IMR-90 (cell line): ENCODE results near the gene CDC34. TPM values are rescaled to one million over a fixed set of nuclear protein-coding genes. Genes with fewer than 3 reads are reported as not detected.

Experiments used
- ATAC-seq: fragments of 200-7000 bp; cut with Tn5 transposase; 2 replicates; pipeline ENCODE4 v1.9.1; 2020; ENCODE audit warnings: low read depth, mild to moderate bottlenecking, moderate library complexity
- BruUV-seq: library from RNA; stranded (reverse); fragments of 400-500 nt; replicated peaks from 2 replicates; lab custom pipeline; 2021; lab: Mats Ljungman, UMichigan
- CTCF ChIA-PET: fragments of 300-600 bp; formaldehyde crosslinking; extraction: SDS; loops from one replicate; lab custom pipeline; 2021; ENCODE audit warnings: antibody characterized with exemption; lab: Yijun Ruan, JAX
- POLR2A ChIA-PET: fragments of 300-600 bp; sonication (Branson Sonifier 250); formaldehyde crosslinking; loops from one replicate; lab custom pipeline; 2022; ENCODE audit warnings: antibody characterized with exemption; ENCODE audit not compliant: unreplicated experiment; lab: Charles Lee
- DNase-seq: peaks from one replicate; pipeline ENCODE4 v3.0.0; 2013
- H2AFZ ChIP-seq: replicated peaks from 2 replicates; pipeline ENCODE3; 2013; ENCODE audit warnings: low read length, mild to moderate bottlenecking; ENCODE audit not compliant: poor library complexity
- H2AK5ac ChIP-seq: 2 replicates; pipeline ENCODE4 v1.6.1; 2013; ENCODE audit warnings: low read depth, low read length, inconsistent platforms
- H2AK9ac ChIP-seq: replicated peaks from 2 replicates; pipeline ENCODE3; 2013; ENCODE audit warnings: mild to moderate bottlenecking, low read depth, low read length, moderate library complexity; ENCODE audit not compliant: poor library complexity
- H2BK120ac ChIP-seq: 2 replicates; pipeline ENCODE4 v1.6.1; 2013; ENCODE audit warnings: low read depth, low read length, inconsistent platforms
- H2BK15ac ChIP-seq: 3 replicates; pipeline ENCODE4 v1.6.1; 2013; ENCODE audit warnings: low read depth, low read length, inconsistent platforms
- H2BK20ac ChIP-seq: 2 replicates; pipeline ENCODE4 v1.6.1; 2013; ENCODE audit warnings: low read depth, mild to moderate bottlenecking, inconsistent platforms, low read length, moderate library complexity
- H2BK5ac ChIP-seq: 2 replicates; pipeline ENCODE4 v1.6.1; 2013; ENCODE audit warnings: mild to moderate bottlenecking, low read depth, low read length, inconsistent platforms; ENCODE audit not compliant: poor library complexity, severe bottlenecking
- H3K14ac ChIP-seq: replicated peaks from 2 replicates; pipeline ENCODE4 v1.6.1; 2013; ENCODE audit warnings: low read depth, low read length, inconsistent platforms
- H3K18ac ChIP-seq: 2 replicates; pipeline ENCODE4 v1.6.1; 2013; ENCODE audit warnings: low read depth, low read length, control low read depth
- H3K23ac ChIP-seq: 2 replicates; pipeline ENCODE4 v1.6.1; 2013; ENCODE audit warnings: low read depth, low read length, inconsistent platforms
- H3K27ac ChIP-seq: 2 replicates; pipeline ENCODE4 v1.5.1; 2013; ENCODE audit warnings: mild to moderate bottlenecking, control low read depth, low read length; ENCODE audit not compliant: insufficient read depth
- H3K27me3 ChIP-seq: 2 replicates; pipeline ENCODE4 v1.6.1; 2013; ENCODE audit warnings: low read length; ENCODE audit not compliant: control insufficient read depth, insufficient read depth
- H3K36me3 ChIP-seq: 2 replicates; pipeline ENCODE4 v1.6.1; 2013; ENCODE audit warnings: low read length, mixed read lengths; ENCODE audit not compliant: control insufficient read depth, insufficient read depth
- H3K4ac ChIP-seq: 2 replicates; pipeline ENCODE4 v1.6.1; 2013; ENCODE audit warnings: low read depth, low read length, inconsistent platforms
- H3K4me1 ChIP-seq: 2 replicates; pipeline ENCODE4 v1.6.1; 2013; ENCODE audit warnings: low read length, mixed read lengths; ENCODE audit not compliant: control insufficient read depth, insufficient read depth
- H3K4me2 ChIP-seq: 2 replicates; pipeline ENCODE4 v1.6.1; 2013; ENCODE audit warnings: low read depth, mild to moderate bottlenecking, control low read depth, low read length, moderate library complexity
- H3K4me3 ChIP-seq: 2 replicates; pipeline ENCODE4 v1.5.1; 2013; ENCODE audit warnings: low read depth, mild to moderate bottlenecking, control low read depth, low read length, moderate library complexity; ENCODE audit not compliant: insufficient read depth
- H3K56ac ChIP-seq: 2 replicates; pipeline ENCODE4 v1.6.1; 2013; ENCODE audit warnings: low read length, inconsistent platforms; ENCODE audit not compliant: insufficient read depth; ENCODE audit errors: extremely low read depth
- H3K79me1 ChIP-seq, 2 experiments: 2 replicates each; pipeline ENCODE4 v1.6.1; 2013; ENCODE audit warnings: low read length in 2 of 2, inconsistent platforms in 1 of 2, low read depth in 1 of 2
- H3K9ac ChIP-seq: 2 replicates; pipeline ENCODE4 v1.6.1; 2013; ENCODE audit warnings: low read depth, low read length, control low read depth
- H3K9me1 ChIP-seq: 2 replicates; pipeline ENCODE4 v1.6.1; 2013; ENCODE audit warnings: low read length, inconsistent platforms; ENCODE audit not compliant: insufficient read depth
- H3K9me3 ChIP-seq: 2 replicates; pipeline ENCODE4 v1.6.1; 2013; ENCODE audit warnings: low read length; ENCODE audit not compliant: control insufficient read depth, insufficient read depth
- H4K20me1 ChIP-seq: 2 replicates; pipeline ENCODE4 v1.6.1; 2013; ENCODE audit warnings: low read length, inconsistent platforms; ENCODE audit not compliant: insufficient read depth
- H4K5ac ChIP-seq: 2 replicates; pipeline ENCODE4 v1.6.1; 2013; ENCODE audit warnings: mild to moderate bottlenecking, low read depth, low read length, control low read depth
- H4K8ac ChIP-seq, 2 experiments: 2 replicates each; pipeline ENCODE4 v1.6.1; 2013; ENCODE audit warnings: low read depth in 2 of 2, low read length in 2 of 2, control low read depth in 1 of 2, inconsistent platforms in 1 of 2
- H4K91ac ChIP-seq: 2 replicates; pipeline ENCODE4 v1.6.1; 2013; ENCODE audit warnings: low read depth, low read length, inconsistent platforms; ENCODE audit not compliant: insufficient read depth
- BHLHE40 ChIP-seq: fragments of 150-350 bp; IDR thresholded peaks from 2 replicates; pipeline ENCODE4 v1.6.1; 2016; ENCODE audit warnings: mild to moderate bottlenecking, low read depth, low read length
- CEBPB ChIP-seq: IDR thresholded peaks from 2 replicates; pipeline ENCODE4 v1.6.1; 2012; ENCODE audit warnings: low read depth, low read length, improper control_type of control experiment
- CTCF ChIP-seq: conservative IDR thresholded peaks from 2 replicates; pipeline ENCODE4 v1.5.1; 2012; ENCODE audit warnings: mild to moderate bottlenecking, low read depth, low read length, improper control_type of control experiment
- ELK1 ChIP-seq: fragments of 150-350 bp; IDR thresholded peaks from 2 replicates; pipeline ENCODE4 v1.6.1; 2016; ENCODE audit warnings: low read depth, mild to moderate bottlenecking, low read length, moderate library complexity, borderline replicate concordance
- FOS ChIP-seq: fragments of 150-350 bp; IDR thresholded peaks from 2 replicates; pipeline ENCODE4 v1.6.1; 2016; ENCODE audit warnings: low read depth, low read length
- MAFK ChIP-seq: IDR thresholded peaks from 2 replicates; pipeline ENCODE4 v1.6.1; 2012; ENCODE audit warnings: low read depth, low read length, improper control_type of control experiment
- MAZ ChIP-seq: IDR thresholded peaks from 2 replicates; pipeline ENCODE4 v1.6.1; 2012; ENCODE audit warnings: low read depth, mild to moderate bottlenecking, low read length, improper control_type of control experiment, moderate library complexity, borderline replicate concordance
- MXI1 ChIP-seq: IDR thresholded peaks from 2 replicates; pipeline ENCODE4 v1.6.1; 2012; ENCODE audit warnings: low read depth, mild to moderate bottlenecking, low read length, moderate library complexity, borderline replicate concordance
- NFE2L2 ChIP-seq: fragments of 150-350 bp; IDR thresholded peaks from 2 replicates; pipeline ENCODE4 v1.6.1; 2016; ENCODE audit warnings: low read depth, mild to moderate bottlenecking, low read length
- POLR2A ChIP-seq: IDR thresholded peaks from 2 replicates; pipeline ENCODE4 v1.6.1; 2012; ENCODE audit warnings: mild to moderate bottlenecking, low read depth, low read length
- RAD21 ChIP-seq: IDR thresholded peaks from 2 replicates; pipeline ENCODE4 v1.6.1; 2012; ENCODE audit warnings: low read length, improper control_type of control experiment
- RCOR1 ChIP-seq: IDR thresholded peaks from 2 replicates; pipeline ENCODE4 v1.6.1; 2012; ENCODE audit warnings: mild to moderate bottlenecking, low read length, improper control_type of control experiment; ENCODE audit not compliant: insufficient replicate concordance
- RFX5 ChIP-seq: IDR thresholded peaks from 2 replicates; pipeline ENCODE4 v1.8.0; 2012; ENCODE audit warnings: low read depth, mild to moderate bottlenecking, low read length, moderate library complexity
- SMC3 ChIP-seq: fragments of 150-350 bp; IDR thresholded peaks from 2 replicates; pipeline ENCODE4 v1.6.1; 2016; ENCODE audit warnings: low read depth, mild to moderate bottlenecking, antibody characterized with exemption, low read length, moderate library complexity
- USF2 ChIP-seq: fragments of 150-350 bp; IDR thresholded peaks from 2 replicates; pipeline ENCODE4 v1.6.1; 2017; ENCODE audit warnings: mild to moderate bottlenecking, antibody characterized with exemption, low read length, low read depth
- WGBS, 2 experiments: methylation state at CpG; one replicate each; pipeline versions ENCODE4 v1.1.5 to v1.1.7; 2013; ENCODE audit warnings: missing lambda C conversion rate in 2 of 2; ENCODE audit not compliant: insufficient read length in 1 of 2; ENCODE audit errors: extremely low coverage in 2 of 2; 5-methylcytosine and 5-hydroxymethylcytosine counted together
- dilution Hi-C: fragments of 300-500 bp; cut with HindIII; formaldehyde crosslinking; loops from one replicate; pipeline ENCODE4 v1.14.3; 2018; ENCODE audit warnings: low sequenced_read_pairs; ENCODE audit not compliant: unreplicated experiment
- in situ Hi-C: fragments of 300-500 bp; cut with MboI; formaldehyde crosslinking; loops from 3 replicates; pipeline ENCODE4 v1.14.3; 2019; ENCODE audit warnings: low sequenced_read_pairs, inconsistent platforms, mixed read lengths
- intact Hi-C: fragments of 100-400 bp; cut with micrococcal nuclease; formaldehyde crosslinking; loops from 2 replicates; pipeline ENCODE4 v1.10.0; 2022
- polyA plus RNA-seq, 3 experiments: library from polyadenylated mRNA; depleted of rRNA; stranded (reverse); fragments of >200 nt; gene quantifications; 2 replicates each; pipeline ENCODE4 v1.2.3, GENCODE V29; 2012; ENCODE audit warnings: low replicate concordance in 1 of 3
- total RNA-seq: library from RNA; depleted of rRNA; stranded (reverse); fragments of >200 nt; gene quantifications from 2 replicates; pipeline ENCODE4 v1.2.3, GENCODE V29; 2012

Gene CDC34
- total and polyA plus RNA-seq, 2 of the 4 experiments (the other 2 are of a cell fraction): 35.7 to 68.9 TPM

GRCh38 chr19:501646-502045 is 29.9 kb upstream of the CDC34 start:
- no peak for ATAC-seq

More at GRCh38 chr19:501646-502045, 29.9 kb upstream of the CDC34 start:
- no peak overlapping the region for H2BK20ac ChIP-seq
- H3K4me2 ChIP-seq: no peak overlapping the region
- no peaks in the 10 kb centered on the region for H3K9me1 ChIP-seq
- TF ChIP-seq POLR2A (no peak), CTCF (no peak), RCOR1 (no peak), SMC3 (no peak), ELK1 (no peak), USF2 (no peak), NFE2L2 (no peak), RAD21 (no peak), MXI1 (no peak), BHLHE40 (no peak), FOS (no peak), MAFK (no peak), MAZ (no peak), RFX5 (no peak), CEBPB (no peak)
- H3K4ac ChIP-seq: no peak overlapping the region
- no peak overlapping the region for H2BK15ac ChIP-seq
- H3K4me3 ChIP-seq: no peak overlapping the region
- no peaks in the 10 kb centered on the region for H3K79me1 ChIP-seq
- no peak overlapping the region for H3K56ac ChIP-seq
- H2BK5ac ChIP-seq: no peak overlapping the region
- no peak overlapping the region for H2AK5ac ChIP-seq
- no peaks in the 10 kb centered on the region for H3K9me3 ChIP-seq
- H4K91ac ChIP-seq: no peak overlapping the region
- H3K18ac ChIP-seq: no peak overlapping the region
- no peak overlapping the region for H3K27ac ChIP-seq
- H3K27me3 ChIP-seq: peaks cover 26% of the 10 kb centered on the region
- no peak overlapping the region for H2AFZ ChIP-seq
- H3K23ac ChIP-seq: no peak overlapping the region
- CTCF ChIA-PET: no interaction called here
- H2BK120ac ChIP-seq: no peak overlapping the region
- intact Hi-C loops: no loop called here
- WGBS, 2 experiments: no CpG with 5 or more reads among the region's 17 CpGs
- BruUV-seq: no TSS peak
- no peaks in the 10 kb centered on the region for H4K20me1 ChIP-seq
- H3K9ac ChIP-seq: no peak overlapping the region
- H3K4me1 ChIP-seq: peaks cover 3% of the 10 kb centered on the region; the same call in 1 of the 2 replicates
- no peak overlapping the region for H2AK9ac ChIP-seq
- H4K8ac ChIP-seq: no peak overlapping the region
- in situ Hi-C loops: no loop called here
- no peak for DNase-seq
- POLR2A ChIA-PET: no interaction called here
- H4K5ac ChIP-seq: no peak overlapping the region
- H3K14ac ChIP-seq: no peak overlapping the region
- dilution Hi-C loops: no loop called here
- H3K36me3 ChIP-seq: no peaks in the 10 kb centered on the region
